Osteoblast (primary cell): ENCODE data around the gene KRT75. TPM values are rescaled to one million over a fixed set of nuclear protein-coding genes. Genes with fewer than 3 reads are reported as not detected.

ENCODE experiments used
- DNase-seq: peaks from one replicate; pipeline ENCODE4 v3.0.0; 2011; ENCODE audit warnings: low spot score, mixed read lengths; ENCODE audit not compliant: insufficient read length; ENCODE audit errors: missing footprints
- H2AFZ ChIP-seq: 2 replicates; pipeline ENCODE4 v1.6.0; 2011; ENCODE audit warnings: mild to moderate bottlenecking, low read length
- H3K27ac ChIP-seq: 2 replicates; pipeline ENCODE4 v1.5.1; 2011; ENCODE audit warnings: mild to moderate bottlenecking, low read depth, low read length, moderate library complexity
- H3K27me3 ChIP-seq: 2 replicates; pipeline ENCODE4 v1.6.0; 2012; ENCODE audit warnings: mild to moderate bottlenecking, control low read depth, inconsistent platforms, low read length, moderate library complexity; ENCODE audit not compliant: insufficient read depth
- H3K36me3 ChIP-seq: 2 replicates; pipeline ENCODE4 v1.5.1; 2011; ENCODE audit warnings: mild to moderate bottlenecking, low read length, control low read depth, moderate library complexity; ENCODE audit not compliant: insufficient read depth
- H3K4me1 ChIP-seq: 2 replicates; pipeline ENCODE4 v1.5.1; 2011; ENCODE audit warnings: mild to moderate bottlenecking, low read length, control low read depth, moderate library complexity; ENCODE audit not compliant: insufficient read depth
- H3K4me2 ChIP-seq: 2 replicates; pipeline ENCODE4 v1.6.0; 2011; ENCODE audit warnings: mild to moderate bottlenecking, low read length; ENCODE audit not compliant: insufficient read depth
- H3K4me3 ChIP-seq: fragments of 200-600 bp; sonication (generic); 3 replicates; pipeline ENCODE4 v1.5.1; 2012; ENCODE audit warnings: mild to moderate bottlenecking, low read length, inconsistent platforms; ENCODE audit not compliant: insufficient read depth
- H3K79me2 ChIP-seq: 2 replicates; pipeline ENCODE4 v1.6.0; 2012; ENCODE audit warnings: mild to moderate bottlenecking, low read length, control low read depth, inconsistent platforms; ENCODE audit not compliant: insufficient read depth
- H3K9me3 ChIP-seq: 2 replicates; pipeline ENCODE4 v1.5.1; 2011; ENCODE audit warnings: low read depth, low read length, control low read depth
- H4K20me1 ChIP-seq: 2 replicates; pipeline ENCODE4 v1.6.0; 2012; ENCODE audit warnings: mild to moderate bottlenecking, low read length, control low read depth; ENCODE audit not compliant: insufficient read depth
- total RNA-seq: library from RNA; depleted of rRNA; stranded (reverse); fragments of >200 nt; gene quantifications from 2 replicates; pipeline ENCODE4 v1.2.3, GENCODE V29; 2012
- TF ChIP-seq, protein P1 (sequence below): IDR thresholded peaks from 2 replicates; pipeline ENCODE4 v1.5.1; 2011; ENCODE audit warnings: mild to moderate bottlenecking, low read depth, low read length, moderate library complexity; ENCODE audit errors: extremely low read depth

The KRT75 gene
- total RNA-seq, 1 donor = under 0.01 TPM

DNA sequence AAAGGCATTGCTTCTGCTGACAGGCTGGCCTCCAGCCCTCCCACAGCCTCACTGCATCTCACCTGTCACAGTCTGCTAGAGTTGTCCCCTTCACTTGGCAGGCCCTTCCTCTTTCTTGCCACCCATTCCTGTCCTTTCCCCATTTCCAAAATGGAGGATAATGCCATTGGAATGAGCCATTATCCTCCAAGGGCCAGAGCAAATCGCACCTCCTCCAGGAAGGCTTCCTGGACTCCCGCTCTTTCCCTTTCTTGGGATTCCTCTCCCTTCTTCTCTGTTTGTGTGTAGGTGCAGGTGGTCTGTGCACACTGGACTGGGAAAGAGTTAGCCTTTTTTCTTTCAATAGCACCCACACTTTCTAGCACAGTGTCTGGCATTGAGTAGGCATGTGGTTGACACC lies 31.8 kb downstream of the KRT75 start:
- peak; percentile 73 for DNase-seq
- no peaks in the 10 kb centered on the region for H3K79me2 ChIP-seq
- H3K27me3 ChIP-seq = peaks cover 25% of the 10 kb centered on the region
- H3K36me3 ChIP-seq = no peaks in the 10 kb centered on the region
- no peak overlapping the region for H3K27ac ChIP-seq
- H3K9me3 ChIP-seq = no peaks in the 10 kb centered on the region
- H3K4me1 ChIP-seq = peaks cover 4% of the 10 kb centered on the region
- TF ChIP-seq, protein P1, sequence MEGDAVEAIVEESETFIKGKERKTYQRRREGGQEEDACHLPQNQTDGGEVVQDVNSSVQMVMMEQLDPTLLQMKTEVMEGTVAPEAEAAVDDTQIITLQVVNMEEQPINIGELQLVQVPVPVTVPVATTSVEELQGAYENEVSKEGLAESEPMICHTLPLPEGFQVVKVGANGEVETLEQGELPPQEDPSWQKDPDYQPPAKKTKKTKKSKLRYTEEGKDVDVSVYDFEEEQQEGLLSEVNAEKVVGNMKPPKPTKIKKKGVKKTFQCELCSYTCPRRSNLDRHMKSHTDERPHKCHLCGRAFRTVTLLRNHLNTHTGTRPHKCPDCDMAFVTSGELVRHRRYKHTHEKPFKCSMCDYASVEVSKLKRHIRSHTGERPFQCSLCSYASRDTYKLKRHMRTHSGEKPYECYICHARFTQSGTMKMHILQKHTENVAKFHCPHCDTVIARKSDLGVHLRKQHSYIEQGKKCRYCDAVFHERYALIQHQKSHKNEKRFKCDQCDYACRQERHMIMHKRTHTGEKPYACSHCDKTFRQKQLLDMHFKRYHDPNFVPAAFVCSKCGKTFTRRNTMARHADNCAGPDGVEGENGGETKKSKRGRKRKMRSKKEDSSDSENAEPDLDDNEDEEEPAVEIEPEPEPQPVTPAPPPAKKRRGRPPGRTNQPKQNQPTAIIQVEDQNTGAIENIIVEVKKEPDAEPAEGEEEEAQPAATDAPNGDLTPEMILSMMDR = no peak
- H3K4me2 ChIP-seq = no peak overlapping the region
- H3K4me3 ChIP-seq = no peak overlapping the region
- no peaks in the 10 kb centered on the region for H4K20me1 ChIP-seq
- no peak overlapping the region for H2AFZ ChIP-seq

DNA sequence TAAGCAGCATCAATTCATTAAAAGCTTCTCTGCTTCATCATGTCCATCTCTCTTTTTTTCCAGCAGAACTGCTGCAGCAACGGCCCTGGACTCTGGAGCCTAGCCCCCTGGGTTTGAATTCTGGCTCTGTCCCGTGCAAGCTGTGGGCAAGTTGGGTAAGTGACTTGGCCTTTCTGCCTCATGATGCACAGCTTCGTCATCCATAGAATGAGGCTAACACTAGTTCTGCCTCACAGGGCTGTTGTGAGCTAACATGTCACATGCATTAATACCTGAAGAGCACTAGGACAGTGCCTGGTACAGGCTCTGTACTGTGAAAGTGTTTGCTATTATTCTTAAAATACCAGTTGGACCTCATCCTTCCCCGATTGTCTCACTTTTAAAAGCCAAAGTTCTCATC lies 32.2 kb downstream of the KRT75 start:
- TF ChIP-seq, protein P1 = no peak
- no peaks in the 10 kb centered on the region for H3K79me2 ChIP-seq
- H3K4me3 ChIP-seq = no peak overlapping the region
- H3K9me3 ChIP-seq = no peaks in the 10 kb centered on the region
- H3K27ac ChIP-seq = no peak overlapping the region
- H2AFZ ChIP-seq = no peak overlapping the region
- no peak overlapping the region for H3K4me2 ChIP-seq
- H3K4me1 ChIP-seq = peaks cover 4% of the 10 kb centered on the region
- H4K20me1 ChIP-seq = no peaks in the 10 kb centered on the region
- peaks cover 28% of the 10 kb centered on the region for H3K27me3 ChIP-seq
- no peaks in the 10 kb centered on the region for H3K36me3 ChIP-seq
- peak; percentile 35 for DNase-seq

DNA sequence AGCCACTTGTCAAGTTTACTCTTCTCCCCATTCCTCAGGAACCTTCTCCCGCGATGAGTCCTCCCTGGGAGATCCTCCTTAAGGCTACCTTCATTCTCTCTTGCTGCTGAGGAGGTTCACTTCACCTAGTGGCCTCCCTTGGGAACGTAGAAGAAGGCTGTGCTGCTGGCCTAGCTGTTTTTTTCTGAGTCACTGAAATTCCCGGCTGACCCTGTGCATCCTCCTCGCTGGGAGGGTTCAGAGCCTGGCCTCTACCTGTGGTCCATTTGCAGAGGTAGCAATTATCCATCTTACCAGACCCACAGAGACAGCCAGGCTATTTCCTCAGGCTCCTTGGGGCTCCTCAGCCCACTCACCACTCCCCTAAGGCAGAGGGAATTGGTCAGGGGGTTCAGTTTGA lies 32.6 kb downstream of the KRT75 start:
- Histone ChIP-seq H3K9me3 (no peaks in the 10 kb centered on the region), H3K4me3 (no peak overlapping the region), H3K27me3 (peaks cover 32% of the 10 kb centered on the region), H3K79me2 (no peaks in the 10 kb centered on the region), H3K36me3 (no peaks in the 10 kb centered on the region), H4K20me1 (no peaks in the 10 kb centered on the region), H3K4me1 (peaks cover 4% of the 10 kb centered on the region), H2AFZ (no peak overlapping the region), H3K4me2 (no peak overlapping the region), H3K27ac (no peak overlapping the region)
- TF ChIP-seq, protein P1 = no peak
- peak; percentile 77 for DNase-seq

DNA sequence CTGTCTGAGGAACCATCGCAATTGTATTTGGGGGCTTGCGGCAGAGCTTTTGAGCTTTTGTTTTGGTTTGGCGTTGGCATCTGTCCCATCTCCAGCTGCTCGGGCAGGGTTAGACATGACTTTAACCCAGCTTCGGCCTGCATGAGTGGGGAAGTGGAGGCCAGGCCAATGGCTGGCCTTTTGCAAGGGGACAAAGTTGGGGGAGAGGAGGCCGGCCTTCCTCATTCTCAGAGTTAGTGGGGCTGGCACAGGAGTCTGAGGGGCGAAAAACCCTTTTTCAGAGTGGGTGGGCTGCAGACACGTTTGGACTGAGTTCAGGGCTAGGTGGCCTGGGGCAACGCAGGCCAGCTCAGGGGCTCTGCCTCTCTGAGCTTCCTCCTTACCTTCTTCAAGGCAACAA lies 33.3 kb downstream of the KRT75 start:
- Histone ChIP-seq H2AFZ (no peak overlapping the region), H3K79me2 (no peaks in the 10 kb centered on the region), H3K4me3 (no peak overlapping the region), H3K36me3 (no peaks in the 10 kb centered on the region), H3K27me3 (peaks cover 37% of the 10 kb centered on the region), H4K20me1 (no peaks in the 10 kb centered on the region), H3K27ac (no peak overlapping the region), H3K4me1 (peaks cover 4% of the 10 kb centered on the region), H3K9me3 (no peaks in the 10 kb centered on the region), H3K4me2 (no peak overlapping the region)
- peak; percentile 48 for DNase-seq
- TF ChIP-seq, protein P1 = no peak
